B cell (primary cell): ENCODE results near the gene SUSD4. TPM values are rescaled to one million over a fixed set of nuclear protein-coding genes. Genes with fewer than 3 reads are reported as not detected.

ENCODE experiments used
- ATAC-seq: fragments of 200-7000 bp; cut with Tn5 transposase; one replicate; pipeline ENCODE4 v1.10.0; 2021; ENCODE audit warnings: low read depth, mild to moderate bottlenecking, moderate number of reproducible peaks, moderate library complexity
- CTCF ChIA-PET: fragments of 350-600 bp; sonication (Branson Sonifier 250); formaldehyde crosslinking; loops from one replicate; lab custom pipeline; 2021; ENCODE audit warnings: antibody characterized with exemption, inconsistent platforms; lab: Charles Lee
- POLR2A ChIA-PET: fragments of 350-600 bp; sonication (Branson Sonifier 250); formaldehyde crosslinking; loops from one replicate; lab custom pipeline; 2021; ENCODE audit warnings: antibody characterized with exemption; lab: Charles Lee
- DNase-seq: peaks from one replicate; pipeline ENCODE4 v3.0.0; 2013
- H2AFZ ChIP-seq: 2 replicates; pipeline ENCODE4 v1.6.1; 2012; ENCODE audit warnings: mild to moderate bottlenecking, low read depth, low read length; ENCODE audit not compliant: insufficient read depth, poor library complexity, severe bottlenecking
- H3K27ac ChIP-seq, 2 donors: 1 replicate in 1 of 2; 2 replicates in 1 of 2; pipeline ENCODE4 v1.5.1; 2012 to 2013; ENCODE audit warnings: low read length in 2 of 2, mild to moderate bottlenecking in 2 of 2, moderate library complexity in 1 of 2
- H3K27me3 ChIP-seq, 4 experiments: fragments of 200-600 bp in 1 of 4; sonication (generic) in 1 of 4; replicated peaks in 1 of 4; 1 replicate in 2 of 4; 2 replicates in 2 of 4; pipeline versions ENCODE4 v1.6.1 to v1.7.0; 2013 to 2016; ENCODE audit warnings: low read length in 3 of 4, mild to moderate bottlenecking in 2 of 4, mixed read lengths in 1 of 4, moderate library complexity in 1 of 4; ENCODE audit not compliant: insufficient read depth in 4 of 4, control insufficient read depth in 3 of 4; ENCODE audit errors: control extremely low read depth in 1 of 4
- H3K36me3 ChIP-seq, 2 experiments: replicated peaks in 1 of 2; 1 replicate in 1 of 2; 2 replicates in 1 of 2; pipeline versions ENCODE4 v1.6.1 to v1.7.1; 2013; ENCODE audit warnings: low read length in 1 of 2; ENCODE audit not compliant: insufficient read depth in 2 of 2, control insufficient read depth in 1 of 2; ENCODE audit errors: control extremely low read depth in 1 of 2, extremely low read depth in 1 of 2
- H3K4me1 ChIP-seq, 2 donors: fragments of 200-600 bp in 1 of 2; sonication (generic) in 1 of 2; 1 replicate in 1 of 2; 2 replicates in 1 of 2; pipeline versions ENCODE4 v1.5.1 to v1.6.1; 2013 to 2017; ENCODE audit warnings: low read length in 2 of 2; ENCODE audit not compliant: control insufficient read depth in 2 of 2, insufficient read depth in 2 of 2
- H3K4me2 ChIP-seq: replicated peaks from 2 replicates; pipeline ENCODE3; 2012; ENCODE audit warnings: mild to moderate bottlenecking, low read depth, low read length; ENCODE audit not compliant: poor library complexity, severe bottlenecking
- H3K4me3 ChIP-seq, 5 experiments: fragments of 200-600 bp in 1 of 5; sonication (generic) in 1 of 5; 1 replicate in 3 of 5; 2 replicates in 2 of 5; pipeline versions ENCODE4 v1.5.1 to v1.7.0; 2011 to 2016; ENCODE audit warnings: low read length in 4 of 5, mild to moderate bottlenecking in 4 of 5, low read depth in 2 of 5, control low read depth in 1 of 5, moderate library complexity in 1 of 5; ENCODE audit not compliant: insufficient read depth in 1 of 5; ENCODE audit errors: control extremely low read depth in 1 of 5, extremely low read depth in 1 of 5
- H3K79me2 ChIP-seq: fragments of 200-600 bp; sonication (generic); one replicate; pipeline ENCODE4 v1.6.0; 2016; ENCODE audit warnings: low read length; ENCODE audit not compliant: control insufficient read depth, insufficient read depth
- H3K9ac ChIP-seq: fragments of 200-600 bp; sonication (generic); 2 replicates; pipeline ENCODE4 v1.6.1; 2017; ENCODE audit warnings: mild to moderate bottlenecking, low read length, moderate library complexity
- H3K9me3 ChIP-seq, 3 donors: one replicate each; pipeline versions ENCODE4 v1.6.1 to v1.7.1; 2013; ENCODE audit warnings: low read length in 2 of 3; ENCODE audit not compliant: control insufficient read depth in 2 of 3, insufficient read depth in 1 of 3; ENCODE audit errors: control extremely low read depth in 1 of 3
- H4K20me1 ChIP-seq: 2 replicates; pipeline ENCODE4 v1.6.0; 2012; ENCODE audit warnings: mild to moderate bottlenecking, low read length; ENCODE audit not compliant: insufficient read depth, control insufficient read depth, poor library complexity, severe bottlenecking
- H3K27ac Mint-ChIP-seq: one replicate; pipeline ENCODE4 v1.8.0; 2021; ENCODE audit warnings: mixed read lengths
- H3K27me3 Mint-ChIP-seq: one replicate; pipeline ENCODE4 v1.8.0; 2021; ENCODE audit warnings: mixed read lengths
- H3K4me1 Mint-ChIP-seq: one replicate; pipeline ENCODE4 v1.8.0; 2021; ENCODE audit warnings: mixed read lengths
- H3K4me3 Mint-ChIP-seq: one replicate; pipeline ENCODE4 v1.8.0; 2021; ENCODE audit warnings: mixed read lengths
- H3K9me3 Mint-ChIP-seq: one replicate; pipeline ENCODE4 v1.8.0; 2022; ENCODE audit warnings: mixed read lengths; ENCODE audit not compliant: insufficient read depth
- EZH2 ChIP-seq: IDR thresholded peaks from 2 replicates; pipeline ENCODE4 v1.6.1; 2012; ENCODE audit warnings: borderline replicate concordance, low read depth, mild to moderate bottlenecking, moderate library complexity, low read length; ENCODE audit not compliant: insufficient read depth, poor library complexity, severe bottlenecking
- WGBS: methylation state at CpG from one replicate; pipeline ENCODE4 v1.1.5; 2013; ENCODE audit warnings: missing lambda C conversion rate; ENCODE audit not compliant: insufficient coverage; 5-methylcytosine and 5-hydroxymethylcytosine counted together
- intact Hi-C: fragments of 100-400 bp; cut with micrococcal nuclease; formaldehyde crosslinking; loops from one replicate; pipeline ENCODE4 v1.10.0; 2022
- polyA plus RNA-seq: library from polyadenylated mRNA; depleted of rRNA; stranded (reverse); fragments of >200 nt; gene quantifications from 2 replicates; pipeline ENCODE4 v1.2.3, GENCODE V29; 2012
- total RNA-seq, 2 donors: library from RNA; stranded (reverse); fragments of 120-200 nt in 1 of 2; gene quantifications; 1 replicate in 1 of 2; 2 replicates in 1 of 2; pipeline versions ENCODE4 v1.2.3 to v1.2.4, GENCODE V29; 2013 to 2022
- TF ChIP-seq, protein P1 (sequence below): fragments of 200-600 bp; IDR thresholded peaks from one replicate; pipeline ENCODE4 v1.8.0; 2022; ENCODE audit warnings: antibody characterized with exemption, mild to moderate bottlenecking

Gene SUSD4
- total and polyA plus RNA-seq, 2 donors (not counting 1 experiment from before 2014, with no cell fraction given), result 0.13 TPM; not detected in 1

GRCh38 chr1:223355699-223356098 is 8.3 kb downstream of the SUSD4 start:
- no peak overlapping the region for H3K27ac Mint-ChIP-seq
- DNase-seq, result no peak

GRCh38 chr1:223353939-223354338 is 10.0 kb downstream of the SUSD4 start:
- Histone ChIP-seq H2AFZ (no peak overlapping the region), H4K20me1 (no peaks in the 10 kb centered on the region), H3K4me3 (no peak overlapping the region), H3K9me3 (no peaks in the 10 kb centered on the region), H3K79me2 (no peaks in the 10 kb centered on the region), H3K4me2 (no peak overlapping the region), H3K4me1 (no peaks in the 10 kb centered on the region), H3K9ac (no peak overlapping the region), H3K36me3 (no peaks in the 10 kb centered on the region), H3K27me3 (peaks cover 0 to 2% (median 0%) of the 10 kb centered on the region in 4 experiments), H3K27ac (no peak overlapping the region)
- TF ChIP-seq EZH2, result no peak
- TF ChIP-seq, protein P1, sequence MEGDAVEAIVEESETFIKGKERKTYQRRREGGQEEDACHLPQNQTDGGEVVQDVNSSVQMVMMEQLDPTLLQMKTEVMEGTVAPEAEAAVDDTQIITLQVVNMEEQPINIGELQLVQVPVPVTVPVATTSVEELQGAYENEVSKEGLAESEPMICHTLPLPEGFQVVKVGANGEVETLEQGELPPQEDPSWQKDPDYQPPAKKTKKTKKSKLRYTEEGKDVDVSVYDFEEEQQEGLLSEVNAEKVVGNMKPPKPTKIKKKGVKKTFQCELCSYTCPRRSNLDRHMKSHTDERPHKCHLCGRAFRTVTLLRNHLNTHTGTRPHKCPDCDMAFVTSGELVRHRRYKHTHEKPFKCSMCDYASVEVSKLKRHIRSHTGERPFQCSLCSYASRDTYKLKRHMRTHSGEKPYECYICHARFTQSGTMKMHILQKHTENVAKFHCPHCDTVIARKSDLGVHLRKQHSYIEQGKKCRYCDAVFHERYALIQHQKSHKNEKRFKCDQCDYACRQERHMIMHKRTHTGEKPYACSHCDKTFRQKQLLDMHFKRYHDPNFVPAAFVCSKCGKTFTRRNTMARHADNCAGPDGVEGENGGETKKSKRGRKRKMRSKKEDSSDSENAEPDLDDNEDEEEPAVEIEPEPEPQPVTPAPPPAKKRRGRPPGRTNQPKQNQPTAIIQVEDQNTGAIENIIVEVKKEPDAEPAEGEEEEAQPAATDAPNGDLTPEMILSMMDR, result no peak
- Mint-ChIP-seq H3K4me3 (no peak overlapping the region), H3K4me1 (no peaks in the 10 kb centered on the region), H3K9me3 (no peaks in the 10 kb centered on the region), H3K27me3 (peaks cover 15% of the 10 kb centered on the region), H3K27ac (no peak overlapping the region)
- ChIA-PET POLR2A (no interaction called here), CTCF (no interaction called here)
- WGBS, result 100% methylated on average over 3 of the region's 6 CpGs
- ATAC-seq, result no peak
- DNase-seq, result no peak
- intact Hi-C loops, result no loop called here

More at GRCh38 chr1:223355699-223356098, 8.3 kb downstream of the SUSD4 start:
- no peak for TF ChIP-seq EZH2
- TF ChIP-seq, protein P1, result no peak
- WGBS, result no CpG with 5 or more reads among the region's 2 CpGs
- Histone ChIP-seq H3K9me3 (no peaks in the 10 kb centered on the region), H3K27me3 (peaks cover 0 to 8% (median 1%) of the 10 kb centered on the region in 4 experiments), H3K4me1 (no peaks in the 10 kb centered on the region), H3K36me3 (no peaks in the 10 kb centered on the region), H3K9ac (no peak overlapping the region), H3K27ac (no peak overlapping the region), H3K4me3 (no peak overlapping the region), H4K20me1 (no peaks in the 10 kb centered on the region), H2AFZ (no peak overlapping the region), H3K4me2 (no peak overlapping the region), H3K79me2 (no peaks in the 10 kb centered on the region)
- no peak overlapping the region for H3K4me3 Mint-ChIP-seq
- no peaks in the 10 kb centered on the region for H3K4me1 Mint-ChIP-seq
- no peaks in the 10 kb centered on the region for H3K9me3 Mint-ChIP-seq
- no peak for ATAC-seq
- peaks cover 33% of the 10 kb centered on the region for H3K27me3 Mint-ChIP-seq
- intact Hi-C loops, result no loop called here
- ChIA-PET POLR2A (no interaction called here), CTCF (no interaction called here)
